Stomach (tissue), 9 donors: ENCODE results near the gene CSNK1E. TPM values are rescaled to one million over a fixed set of nuclear protein-coding genes. Genes with fewer than 3 reads are reported as not detected.

Experiments
- DNase-seq, 2 donors: peaks; one replicate each; pipeline versions ENCODE4 v3.0.0 to v3.0.0-alpha.2; 2013 to 2019
- H3K27ac ChIP-seq, 5 donors: fragments of 200-600 bp in 4 of 5; sonication (generic) in 4 of 5; one replicate each; pipeline ENCODE4 v1.5.1; 2013 to 2019; ENCODE audit warnings: mild to moderate bottlenecking in 1 of 5, moderate library complexity in 1 of 5
- H3K27me3 ChIP-seq, 3 donors: fragments of 200-600 bp; sonication (generic); one replicate each; pipeline ENCODE4 v1.5.1; 2017 to 2019; ENCODE audit warnings: mixed run types in 1 of 3
- H3K36me3 ChIP-seq, 4 donors: fragments of 200-600 bp; sonication (generic); 1 replicate in 3 of 4; 2 replicates in 1 of 4; pipeline ENCODE4 v1.5.1; 2016 to 2019
- H3K4me1 ChIP-seq, 4 donors: fragments of 200-600 bp; sonication (generic); one replicate each; pipeline ENCODE4 v1.5.1; 2016 to 2019
- H3K4me3 ChIP-seq, 4 donors: fragments of 200-600 bp; sonication (generic) in 3 of 4; one replicate each; pipeline ENCODE4 v1.5.1; 2016 to 2019; ENCODE audit warnings: mild to moderate bottlenecking in 1 of 4
- H3K9me3 ChIP-seq, 4 donors: fragments of 200-600 bp; sonication (generic); one replicate each; pipeline ENCODE4 v1.5.1; 2016 to 2019
- EP300 ChIP-seq: sonication (generic); formaldehyde crosslinking; IDR thresholded peaks from one replicate; pipeline ENCODE4 v1.6.1; 2017; ENCODE audit warnings: antibody characterized with exemption
- POLR2A ChIP-seq, 4 donors: fragments of 450-650 bp; IDR thresholded peaks; one replicate each; pipeline ENCODE4 v1.6.1; 2016; ENCODE audit warnings: antibody characterized with exemption in 4 of 4, control low read depth in 2 of 4, mild to moderate bottlenecking in 1 of 4, moderate library complexity in 1 of 4
- POLR2AphosphoS5 ChIP-seq, 3 donors: sonication (generic); formaldehyde crosslinking; IDR thresholded peaks; one replicate each; pipeline ENCODE4 v1.6.1; 2016; ENCODE audit warnings: antibody characterized with exemption in 3 of 3
- WGBS, 5 donors: extraction: QIAGEN DNeasy Blood & Tissue Kit in 3 of 5; methylation state at CpG; one replicate each; pipeline versions ENCODE4 v1.1.5 to v1.1.7; 2013 to 2018; 5-methylcytosine and 5-hydroxymethylcytosine counted together
- intact Hi-C: fragments of 100-400 bp; cut with DNase I; formaldehyde crosslinking; loops from one replicate; pipeline ENCODE4 v1.15.1; 2023; ENCODE audit warnings: low total_unique reads
- polyA plus RNA-seq, 3 donors: library from polyadenylated mRNA; stranded (reverse); fragments of 200-250 nt; gene quantifications; one replicate each; pipeline ENCODE4 v1.2.3, GENCODE V29; 2013
- total RNA-seq, 5 donors: library from RNA; depleted of rRNA; stranded (reverse); fragments of >200 nt; gene quantifications; one replicate each; pipeline versions ENCODE4 v1.1.0 to v1.2.3, GENCODE V29; 2014 to 2016
- TF ChIP-seq, protein P1 (sequence below), 7 experiments: fragments of 450-650 bp in 4 of 7; fragments of 200-600 bp in 3 of 7; sonication (generic) in 3 of 7; IDR thresholded peaks; one replicate each; pipeline ENCODE4 v1.5.1; 2016 to 2019; ENCODE audit warnings: antibody characterized with exemption in 7 of 7, control low read depth in 2 of 7, mild to moderate bottlenecking in 1 of 7
- donor health status: healthy with polysubstance abuse.
- donor health status: Bipolar disorder and iron deficiency.
- donor health status: healthy.

The CSNK1E gene
- total and polyA plus RNA-seq, 8 donors: 19.4 to 135 (median 68.1) TPM

DNA sequence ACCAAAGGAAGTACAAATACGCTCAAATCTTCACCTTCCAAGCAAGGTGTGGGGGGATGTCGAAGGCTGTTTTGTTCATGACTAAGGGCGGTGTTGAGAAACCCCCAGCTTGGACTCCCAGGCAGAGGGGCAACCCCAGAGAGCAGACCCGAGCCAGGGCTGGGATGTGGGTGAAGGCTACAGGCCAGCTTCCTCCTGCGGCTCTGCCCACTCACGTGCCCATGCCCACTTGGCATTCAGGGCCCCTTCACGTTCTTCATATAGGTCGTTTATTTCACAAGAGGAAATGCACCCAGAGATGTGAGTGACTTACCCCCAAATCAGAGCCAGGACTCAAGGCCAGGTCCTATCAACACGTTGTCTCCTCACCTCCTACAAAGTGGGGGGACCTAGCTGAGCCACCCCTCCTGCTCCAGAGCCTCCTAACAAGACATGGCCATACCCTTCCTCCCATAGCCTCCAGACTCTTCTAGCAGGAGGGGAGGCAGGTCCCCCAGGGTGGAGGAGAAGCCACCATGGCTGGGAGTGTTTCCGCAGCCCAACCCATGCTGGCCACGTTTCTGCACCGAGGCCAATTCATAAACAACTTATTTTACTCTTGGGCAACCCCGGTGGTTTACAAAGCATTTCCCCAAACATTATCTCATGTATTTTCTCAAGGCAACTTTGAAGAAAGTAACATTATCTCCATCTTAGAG is 66.4 kb downstream of the CSNK1E start:
- Histone ChIP-seq H3K9me3 (no peaks in the 10 kb centered on the region), H3K27me3 (no peaks in the 10 kb centered on the region), H3K4me1 (peaks cover 5 to 58% (median 40%) of the 10 kb centered on the region in 4 donors), H3K27ac (peak overlapping the region in 1 of 5 donors; percentile 36), H3K36me3 (peaks cover 11 to 22% (median 21%) of the 10 kb centered on the region in 4 donors), H3K4me3 (no peak overlapping the region)
- WGBS, 5 donors: 76 to 85% (median 81%) methylated on average over 10 to 13 of the region's 13 CpGs
- intact Hi-C loops: no loop called here
- DNase-seq: no peak
- TF ChIP-seq POLR2A (IDR thresholded peaks at IDR 0.05): no peak
- TF ChIP-seq, protein P1, sequence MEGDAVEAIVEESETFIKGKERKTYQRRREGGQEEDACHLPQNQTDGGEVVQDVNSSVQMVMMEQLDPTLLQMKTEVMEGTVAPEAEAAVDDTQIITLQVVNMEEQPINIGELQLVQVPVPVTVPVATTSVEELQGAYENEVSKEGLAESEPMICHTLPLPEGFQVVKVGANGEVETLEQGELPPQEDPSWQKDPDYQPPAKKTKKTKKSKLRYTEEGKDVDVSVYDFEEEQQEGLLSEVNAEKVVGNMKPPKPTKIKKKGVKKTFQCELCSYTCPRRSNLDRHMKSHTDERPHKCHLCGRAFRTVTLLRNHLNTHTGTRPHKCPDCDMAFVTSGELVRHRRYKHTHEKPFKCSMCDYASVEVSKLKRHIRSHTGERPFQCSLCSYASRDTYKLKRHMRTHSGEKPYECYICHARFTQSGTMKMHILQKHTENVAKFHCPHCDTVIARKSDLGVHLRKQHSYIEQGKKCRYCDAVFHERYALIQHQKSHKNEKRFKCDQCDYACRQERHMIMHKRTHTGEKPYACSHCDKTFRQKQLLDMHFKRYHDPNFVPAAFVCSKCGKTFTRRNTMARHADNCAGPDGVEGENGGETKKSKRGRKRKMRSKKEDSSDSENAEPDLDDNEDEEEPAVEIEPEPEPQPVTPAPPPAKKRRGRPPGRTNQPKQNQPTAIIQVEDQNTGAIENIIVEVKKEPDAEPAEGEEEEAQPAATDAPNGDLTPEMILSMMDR (IDR thresholded peaks at IDR 0.05): no peak
- no peak for TF ChIP-seq POLR2AphosphoS5 (IDR thresholded peaks at IDR 0.05)
- no peak for TF ChIP-seq EP300

DNA sequence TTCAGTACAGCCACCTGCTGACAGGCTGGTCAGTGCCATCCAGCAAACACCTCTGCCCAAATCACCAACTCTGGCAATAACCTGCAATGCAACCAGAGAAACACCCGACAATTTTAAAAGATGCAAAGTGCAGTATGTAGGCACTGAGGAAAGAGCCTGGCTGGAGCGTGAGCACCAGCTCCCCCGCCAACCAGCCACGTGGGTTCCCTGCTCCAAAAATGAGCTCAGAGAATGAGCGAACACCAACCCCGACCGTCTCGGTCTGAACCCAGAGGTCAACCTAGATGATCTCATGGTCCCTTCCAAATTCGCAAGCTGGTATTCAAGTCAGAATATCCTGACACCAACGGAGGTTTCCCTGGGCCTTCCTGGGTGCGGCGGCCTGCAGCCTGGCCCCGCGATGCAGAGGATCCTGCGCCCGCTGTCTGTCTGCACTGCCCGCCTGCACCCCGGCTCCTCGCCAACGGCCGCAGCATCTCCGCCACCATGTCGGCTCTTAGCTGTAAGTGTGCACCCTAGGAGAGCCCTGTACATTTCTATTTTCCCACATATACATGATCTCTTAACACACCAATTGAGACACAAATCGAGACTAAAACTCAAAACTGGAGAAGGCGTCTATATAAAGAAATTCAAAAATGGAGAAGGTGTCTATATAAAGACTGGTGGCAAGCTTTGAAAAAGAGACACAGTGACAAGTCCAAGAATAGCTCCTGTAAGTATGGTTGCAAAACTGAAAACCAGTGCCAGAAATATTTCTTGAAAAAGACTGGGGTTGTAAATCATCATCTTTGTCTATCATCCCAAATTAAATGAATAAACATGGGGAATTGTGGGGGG is 67.2 kb downstream of the CSNK1E start:
- Histone ChIP-seq H3K4me1 (peaks cover 5 to 56% (median 39%) of the 10 kb centered on the region in 4 donors), H3K4me3 (no peak overlapping the region), H3K9me3 (no peaks in the 10 kb centered on the region), H3K27me3 (no peaks in the 10 kb centered on the region), H3K27ac (peak overlapping the region in 1 of 5 donors; percentile 36), H3K36me3 (peaks cover 19 to 30% (median 28%) of the 10 kb centered on the region in 4 donors)
- 91 to 96% (median 94%) methylated on average over 25 of the region's 25 CpGs for WGBS, 5 donors
- intact Hi-C loops: no loop called here
- TF ChIP-seq POLR2AphosphoS5 (IDR thresholded peaks at IDR 0.05) (no peak), POLR2A (IDR thresholded peaks at IDR 0.05) (no peak), EP300 (no peak)
- TF ChIP-seq, protein P1 (IDR thresholded peaks at IDR 0.05): no peak
- DNase-seq: no peak

DNA sequence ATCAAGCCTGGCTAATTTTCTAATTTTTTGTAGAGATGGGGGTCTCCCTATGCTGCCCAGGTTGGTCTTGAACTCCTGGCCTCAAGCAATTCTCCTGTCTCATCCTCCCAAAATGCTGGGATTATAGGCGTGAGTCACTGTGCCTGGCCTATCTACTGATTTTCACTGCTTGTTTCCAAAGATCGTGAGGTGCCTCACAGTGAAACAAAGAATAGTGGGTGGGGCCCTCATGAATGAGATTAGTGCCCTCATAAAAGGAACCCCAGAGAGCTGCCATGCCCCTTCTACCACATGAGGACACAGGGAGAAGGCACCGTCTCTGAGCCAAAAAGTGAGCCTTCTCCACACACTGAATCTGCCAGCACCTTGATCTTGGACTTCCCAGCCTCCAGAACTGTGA is 67.9 kb downstream of the CSNK1E start:
- Histone ChIP-seq H3K4me3 (no peak overlapping the region), H3K4me1 (peaks cover 5 to 54% (median 39%) of the 10 kb centered on the region in 4 donors), H3K9me3 (no peaks in the 10 kb centered on the region), H3K36me3 (peaks cover 26 to 37% (median 35%) of the 10 kb centered on the region in 4 donors), H3K27ac (peak overlapping the region in 1 of 5 donors; percentile 79), H3K27me3 (no peaks in the 10 kb centered on the region)
- DNase-seq: no peak
- intact Hi-C loops: no loop called here
- no peak for TF ChIP-seq POLR2AphosphoS5 (IDR thresholded peaks at IDR 0.05)
- no peak for TF ChIP-seq POLR2A (IDR thresholded peaks at IDR 0.05)
- no peak for TF ChIP-seq EP300
- 88 to 100% (median 89%) methylated on average over 3 of the region's 3 CpGs for whole genome bisulfite sequencing, 5 donors

DNA sequence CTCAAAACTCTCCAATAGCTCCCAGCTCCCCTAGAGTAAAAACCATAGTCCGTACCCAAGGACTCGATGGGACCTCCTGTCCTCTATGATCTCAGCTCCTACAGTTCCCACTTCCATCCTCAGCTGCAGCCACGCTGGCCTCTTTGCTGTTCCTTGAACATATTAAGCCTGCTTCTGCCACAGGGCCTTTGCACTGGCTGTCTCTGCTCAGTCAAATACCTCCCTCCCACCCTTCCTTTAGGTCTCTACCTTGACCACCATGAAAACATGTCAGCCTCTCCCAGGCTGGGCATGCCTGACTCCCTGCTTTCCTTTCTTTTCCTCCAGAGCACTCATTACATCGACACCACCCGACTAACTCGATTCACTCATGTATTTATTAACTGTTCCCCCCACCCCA is 69.0 kb downstream of the CSNK1E start:
- H3K9me3 ChIP-seq: no peaks in the 10 kb centered on the region
- peak overlapping the region in 1 of 5 donors; percentile 79 for H3K27ac ChIP-seq
- TF ChIP-seq, protein P1 (IDR thresholded peaks at IDR 0.05): no peak
- no peak for TF ChIP-seq EP300
- TF ChIP-seq POLR2AphosphoS5 (IDR thresholded peaks at IDR 0.05): no peak
- TF ChIP-seq POLR2A (IDR thresholded peaks at IDR 0.05): no peak
- intact Hi-C loops: no loop called here
- H3K36me3 ChIP-seq: peaks cover 31 to 47% (median 46%) of the 10 kb centered on the region in 4 donors
- peaks cover 10 to 62% (median 48%) of the 10 kb centered on the region in 4 donors for H3K4me1 ChIP-seq
- no peak overlapping the region for H3K4me3 ChIP-seq
- WGBS, 5 donors: 97 to 98% (median 97%) methylated on average over 6 of the region's 6 CpGs
- DNase-seq: no peak
- H3K27me3 ChIP-seq: no peaks in the 10 kb centered on the region
